K562 (cell line): ENCODE data around the gene UQCR11.

ENCODE experiments used
- GABPA ChIP-seq: fragments of 200-800 bp; sonication (Bioruptor generic); conservative IDR thresholded peaks from 2 replicates; pipeline ENCODE4 v1.6.1; 2016; ENCODE audit warnings: low read depth, missing genetic modification characterization, missing compliant biosample characterization
- HNRNPUL1 ChIP-seq: fragments of 200-400 bp; formaldehyde crosslinking; IDR thresholded peaks from 2 replicates; pipeline ENCODE4 v1.6.1; 2017; ENCODE audit warnings: low read length
- POLR2AphosphoS5 ChIP-seq: IDR thresholded peaks from 2 replicates; pipeline ENCODE4 v1.6.1; 2011; ENCODE audit warnings: mild to moderate bottlenecking, low read depth, low read length, moderate library complexity; ENCODE audit not compliant: control insufficient read depth, insufficient read depth
- RBM15 ChIP-seq: fragments of 200-400 bp; formaldehyde crosslinking; IDR thresholded peaks from 2 replicates; pipeline ENCODE4 v1.6.1; 2018; ENCODE audit warnings: mild to moderate bottlenecking, low read length, moderate library complexity; ENCODE audit not compliant: insufficient read depth
- SMAD4 ChIP-seq: fragments of 250-450 bp; sonication (Bioruptor Pico); conservative IDR thresholded peaks from 2 replicates; pipeline ENCODE4 v1.8.0; 2021; ENCODE audit warnings: inconsistent platforms, mild to moderate bottlenecking, moderate library complexity
- TCF7L2 ChIP-seq: fragments of 150-350 bp; IDR thresholded peaks from 2 replicates; pipeline ENCODE4 v1.6.1; 2016; ENCODE audit warnings: low read depth, mild to moderate bottlenecking, low read length, moderate library complexity
- WHSC1 ChIP-seq: IDR thresholded peaks from one replicate; pipeline ENCODE4 v1.6.1; 2012; ENCODE audit warnings: low read length, control low read depth, inconsistent platforms
- TF ChIP-seq, protein P1 (sequence below): fragments of 250-450 bp; sonication (Bioruptor Pico); IDR thresholded peaks from 2 replicates; pipeline ENCODE4 v1.5.0; 2020; ENCODE audit warnings: mild to moderate bottlenecking
- TF ChIP-seq, protein P2 (sequence below): sonication (generic); formaldehyde crosslinking; IDR thresholded peaks from 2 replicates; pipeline ENCODE4 v1.8.0; 2023; ENCODE audit warnings: mild to moderate bottlenecking, missing genetic modification reagents
- TF ChIP-seq, protein P3 (sequence below), 3 experiments: IDR thresholded peaks in 2 of 3; conservative IDR thresholded peaks in 1 of 3; 2 replicates each; pipeline ENCODE4 v1.5.1; 2011 to 2012; ENCODE audit warnings: low read length in 3 of 3, mild to moderate bottlenecking in 3 of 3, control low read depth in 2 of 3, improper control_type of control experiment in 1 of 3, inconsistent platforms in 1 of 3, low read depth in 1 of 3, mixed read lengths in 1 of 3, moderate library complexity in 1 of 3; ENCODE audit not compliant: insufficient read depth in 2 of 3

DNA sequence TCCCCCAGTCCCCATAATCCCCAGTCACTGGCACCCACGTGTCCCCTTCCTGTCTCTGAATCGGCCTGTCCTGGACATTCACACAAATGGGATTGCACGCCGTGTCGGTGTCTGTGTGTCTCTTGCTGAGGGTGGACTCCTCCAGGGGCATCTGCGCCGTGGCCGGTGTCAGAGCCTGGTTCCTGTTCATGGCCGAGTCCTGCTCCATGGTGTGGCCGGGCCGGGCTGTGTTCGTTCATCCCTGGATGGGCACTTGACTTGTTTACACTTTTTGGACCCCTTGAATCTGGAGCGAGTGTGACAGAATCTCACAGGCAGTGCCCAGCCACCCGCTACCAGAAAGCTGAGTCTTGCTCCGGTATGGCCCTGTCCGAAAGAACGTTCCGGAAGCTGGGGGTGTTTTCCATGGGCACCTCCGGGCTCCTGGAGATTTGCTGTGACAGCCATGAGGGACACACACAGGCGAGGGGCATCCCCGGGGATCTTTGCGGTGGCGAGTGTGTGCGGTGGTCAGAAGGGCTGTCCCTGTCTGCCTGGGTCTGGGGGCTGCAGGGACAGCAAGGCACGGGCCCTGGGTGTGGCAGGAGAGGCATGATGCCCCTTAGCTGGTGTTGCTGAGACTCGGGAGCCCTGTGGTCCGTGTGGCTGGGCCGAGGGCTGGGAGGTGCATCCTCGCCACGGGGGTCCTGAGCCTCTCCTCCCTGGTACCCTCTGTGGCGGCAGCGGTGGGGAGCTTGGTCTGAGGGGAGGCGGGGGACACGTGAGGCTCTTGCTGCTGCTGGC is 30.7 kb downstream of the UQCR11 start:
- TF ChIP-seq RBM15 (no peak), HNRNPUL1 (no peak), GABPA (no peak), WHSC1 (no peak), SMAD4 (CRISPR knock-in tag) (no peak), POLR2AphosphoS5 (no peak), TCF7L2 (no peak)
- TF ChIP-seq, protein P1, sequence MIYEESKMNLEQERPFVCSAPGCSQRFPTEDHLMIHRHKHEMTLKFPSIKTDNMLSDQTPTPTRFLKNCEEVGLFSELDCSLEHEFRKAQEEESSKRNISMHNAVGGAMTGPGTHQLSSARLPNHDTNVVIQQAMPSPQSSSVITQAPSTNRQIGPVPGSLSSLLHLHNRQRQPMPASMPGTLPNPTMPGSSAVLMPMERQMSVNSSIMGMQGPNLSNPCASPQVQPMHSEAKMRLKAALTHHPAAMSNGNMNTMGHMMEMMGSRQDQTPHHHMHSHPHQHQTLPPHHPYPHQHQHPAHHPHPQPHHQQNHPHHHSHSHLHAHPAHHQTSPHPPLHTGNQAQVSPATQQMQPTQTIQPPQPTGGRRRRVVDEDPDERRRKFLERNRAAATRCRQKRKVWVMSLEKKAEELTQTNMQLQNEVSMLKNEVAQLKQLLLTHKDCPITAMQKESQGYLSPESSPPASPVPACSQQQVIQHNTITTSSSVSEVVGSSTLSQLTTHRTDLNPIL (CRISPR knock-in tag), result no peak
- TF ChIP-seq, protein P2, sequence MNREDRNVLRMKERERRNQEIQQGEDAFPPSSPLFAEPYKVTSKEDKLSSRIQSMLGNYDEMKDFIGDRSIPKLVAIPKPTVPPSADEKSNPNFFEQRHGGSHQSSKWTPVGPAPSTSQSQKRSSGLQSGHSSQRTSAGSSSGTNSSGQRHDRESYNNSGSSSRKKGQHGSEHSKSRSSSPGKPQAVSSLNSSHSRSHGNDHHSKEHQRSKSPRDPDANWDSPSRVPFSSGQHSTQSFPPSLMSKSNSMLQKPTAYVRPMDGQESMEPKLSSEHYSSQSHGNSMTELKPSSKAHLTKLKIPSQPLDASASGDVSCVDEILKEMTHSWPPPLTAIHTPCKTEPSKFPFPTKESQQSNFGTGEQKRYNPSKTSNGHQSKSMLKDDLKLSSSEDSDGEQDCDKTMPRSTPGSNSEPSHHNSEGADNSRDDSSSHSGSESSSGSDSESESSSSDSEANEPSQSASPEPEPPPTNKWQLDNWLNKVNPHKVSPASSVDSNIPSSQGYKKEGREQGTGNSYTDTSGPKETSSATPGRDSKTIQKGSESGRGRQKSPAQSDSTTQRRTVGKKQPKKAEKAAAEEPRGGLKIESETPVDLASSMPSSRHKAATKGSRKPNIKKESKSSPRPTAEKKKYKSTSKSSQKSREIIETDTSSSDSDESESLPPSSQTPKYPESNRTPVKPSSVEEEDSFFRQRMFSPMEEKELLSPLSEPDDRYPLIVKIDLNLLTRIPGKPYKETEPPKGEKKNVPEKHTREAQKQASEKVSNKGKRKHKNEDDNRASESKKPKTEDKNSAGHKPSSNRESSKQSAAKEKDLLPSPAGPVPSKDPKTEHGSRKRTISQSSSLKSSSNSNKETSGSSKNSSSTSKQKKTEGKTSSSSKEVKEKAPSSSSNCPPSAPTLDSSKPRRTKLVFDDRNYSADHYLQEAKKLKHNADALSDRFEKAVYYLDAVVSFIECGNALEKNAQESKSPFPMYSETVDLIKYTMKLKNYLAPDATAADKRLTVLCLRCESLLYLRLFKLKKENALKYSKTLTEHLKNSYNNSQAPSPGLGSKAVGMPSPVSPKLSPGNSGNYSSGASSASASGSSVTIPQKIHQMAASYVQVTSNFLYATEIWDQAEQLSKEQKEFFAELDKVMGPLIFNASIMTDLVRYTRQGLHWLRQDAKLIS, result no peak
- TF ChIP-seq, protein P3, sequence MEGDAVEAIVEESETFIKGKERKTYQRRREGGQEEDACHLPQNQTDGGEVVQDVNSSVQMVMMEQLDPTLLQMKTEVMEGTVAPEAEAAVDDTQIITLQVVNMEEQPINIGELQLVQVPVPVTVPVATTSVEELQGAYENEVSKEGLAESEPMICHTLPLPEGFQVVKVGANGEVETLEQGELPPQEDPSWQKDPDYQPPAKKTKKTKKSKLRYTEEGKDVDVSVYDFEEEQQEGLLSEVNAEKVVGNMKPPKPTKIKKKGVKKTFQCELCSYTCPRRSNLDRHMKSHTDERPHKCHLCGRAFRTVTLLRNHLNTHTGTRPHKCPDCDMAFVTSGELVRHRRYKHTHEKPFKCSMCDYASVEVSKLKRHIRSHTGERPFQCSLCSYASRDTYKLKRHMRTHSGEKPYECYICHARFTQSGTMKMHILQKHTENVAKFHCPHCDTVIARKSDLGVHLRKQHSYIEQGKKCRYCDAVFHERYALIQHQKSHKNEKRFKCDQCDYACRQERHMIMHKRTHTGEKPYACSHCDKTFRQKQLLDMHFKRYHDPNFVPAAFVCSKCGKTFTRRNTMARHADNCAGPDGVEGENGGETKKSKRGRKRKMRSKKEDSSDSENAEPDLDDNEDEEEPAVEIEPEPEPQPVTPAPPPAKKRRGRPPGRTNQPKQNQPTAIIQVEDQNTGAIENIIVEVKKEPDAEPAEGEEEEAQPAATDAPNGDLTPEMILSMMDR (IDR thresholded peaks at IDR 0.05 in 2 of 3, conservative IDR thresholded peaks at IDR 0.05 in 1 of 3; ENCODE audit: insufficient read depth in 2 of 3, low read depth in 1 of 3, low read length in 3 of 3), result no peak
